CD14-positive monocyte (primary cell): ENCODE measurements around the gene TMEM213. TPM values are rescaled to one million over a fixed set of nuclear protein-coding genes. Genes with fewer than 3 reads are reported as not detected.

Source experiments
- DNase-seq, 3 donors: peaks; one replicate each; pipeline ENCODE4 v3.0.0-alpha.2; 2011 to 2022
- H2AFZ ChIP-seq: 2 replicates; pipeline ENCODE4 v1.6.0; 2012; ENCODE audit warnings: mild to moderate bottlenecking, low read depth, low read length, inconsistent platforms; ENCODE audit not compliant: insufficient read depth, poor library complexity, severe bottlenecking
- H3K27ac ChIP-seq, 2 donors: 1 replicate in 1 of 2; 2 replicates in 1 of 2; pipeline ENCODE4 v1.5.1; 2012 to 2013; ENCODE audit warnings: low read length in 2 of 2, control low read depth in 1 of 2, inconsistent platforms in 1 of 2, low read depth in 1 of 2, mild to moderate bottlenecking in 1 of 2
- H3K27me3 ChIP-seq, 2 donors: one replicate each; pipeline versions ENCODE4 v1.6.0 to v1.6.1; 2011 to 2013; ENCODE audit warnings: low read length in 2 of 2; ENCODE audit not compliant: control insufficient read depth in 2 of 2, insufficient read depth in 2 of 2
- H3K36me3 ChIP-seq, 2 donors: replicated peaks in 1 of 2; 1 replicate in 1 of 2; 2 replicates in 1 of 2; pipeline versions ENCODE4 v1.5.1 to v1.6.1; 2012 to 2013; ENCODE audit warnings: low read length in 2 of 2, control low read depth in 1 of 2, inconsistent platforms in 1 of 2, mild to moderate bottlenecking in 1 of 2; ENCODE audit not compliant: insufficient read depth in 2 of 2, control insufficient read depth in 1 of 2
- H3K4me1 ChIP-seq, 2 donors: 1 replicate in 1 of 2; 2 replicates in 1 of 2; pipeline versions ENCODE4 v1.5.1 to v1.6.1; 2012 to 2013; ENCODE audit warnings: low read length in 2 of 2, control low read depth in 1 of 2, inconsistent platforms in 1 of 2, mild to moderate bottlenecking in 1 of 2, moderate library complexity in 1 of 2; ENCODE audit not compliant: insufficient read depth in 2 of 2, control insufficient read depth in 1 of 2
- H3K4me2 ChIP-seq: replicated peaks from 2 replicates; pipeline ENCODE3; 2012; ENCODE audit warnings: low read length, moderate library complexity, mild to moderate bottlenecking; ENCODE audit not compliant: poor library complexity, severe bottlenecking; ENCODE audit errors: extremely low read depth
- H3K4me3 ChIP-seq, 3 experiments: fragments of 200-600 bp in 1 of 3; sonication (generic) in 1 of 3; replicated peaks in 1 of 3; 1 replicate in 2 of 3; 2 replicates in 1 of 3; pipeline ENCODE4 v1.5.1; 2011 to 2013; ENCODE audit warnings: low read length in 3 of 3, mild to moderate bottlenecking in 3 of 3, control low read depth in 2 of 3, low read depth in 2 of 3, inconsistent platforms in 1 of 3, moderate library complexity in 1 of 3
- H3K79me2 ChIP-seq: 2 replicates; pipeline ENCODE4 v1.6.0; 2012; ENCODE audit warnings: mild to moderate bottlenecking, control low read depth, inconsistent platforms, low read length, moderate library complexity; ENCODE audit not compliant: insufficient read depth
- H3K9ac ChIP-seq: 2 replicates; pipeline ENCODE4 v1.6.0; 2017; ENCODE audit warnings: low read length, mild to moderate bottlenecking; ENCODE audit not compliant: insufficient read depth, poor library complexity, severe bottlenecking
- H3K9me3 ChIP-seq, 2 donors: replicated peaks in 1 of 2; 1 replicate in 1 of 2; 2 replicates in 1 of 2; pipeline versions ENCODE4 v1.5.1 to v1.6.1; 2012 to 2013; ENCODE audit warnings: low read length in 2 of 2, control low read depth in 1 of 2; ENCODE audit not compliant: control insufficient read depth in 1 of 2, insufficient read depth in 1 of 2
- H4K20me1 ChIP-seq: 2 replicates; pipeline ENCODE4 v1.6.0; 2012; ENCODE audit warnings: mild to moderate bottlenecking, low read length, control low read depth, moderate library complexity; ENCODE audit not compliant: insufficient read depth
- H3K27ac Mint-ChIP-seq, 7 donors: one replicate each; pipeline ENCODE4 v1.8.0; 2020; ENCODE audit warnings: mild to moderate bottlenecking in 7 of 7, mixed read lengths in 7 of 7, moderate library complexity in 6 of 7, inconsistent platforms in 2 of 7
- H3K27me3 Mint-ChIP-seq, 3 donors: one replicate each; pipeline ENCODE4 v1.8.0; 2021 to 2022; ENCODE audit warnings: low read depth in 3 of 3, mild to moderate bottlenecking in 3 of 3, mixed read lengths in 3 of 3, moderate library complexity in 3 of 3, inconsistent platforms in 1 of 3
- H3K36me3 Mint-ChIP-seq, 2 donors: one replicate each; pipeline ENCODE4 v1.8.0; 2020; ENCODE audit warnings: mixed read lengths in 2 of 2, inconsistent platforms in 1 of 2, mild to moderate bottlenecking in 1 of 2
- H3K4me1 Mint-ChIP-seq: one replicate; pipeline ENCODE4 v1.8.0; 2020; ENCODE audit warnings: mild to moderate bottlenecking, mixed read lengths
- H3K4me3 Mint-ChIP-seq, 2 donors: one replicate each; pipeline ENCODE4 v1.8.0; 2020; ENCODE audit warnings: mild to moderate bottlenecking in 2 of 2, mixed read lengths in 2 of 2, moderate library complexity in 1 of 2
- H3K9me3 Mint-ChIP-seq, 7 donors: one replicate each; pipeline ENCODE4 v1.8.0; 2020 to 2022; ENCODE audit warnings: mixed read lengths in 7 of 7, mild to moderate bottlenecking in 6 of 7, moderate library complexity in 6 of 7, inconsistent platforms in 2 of 7
- WGBS: methylation state at CpG from one replicate; pipeline ENCODE4 v1.1.5; 2013; ENCODE audit warnings: missing lambda C conversion rate; ENCODE audit not compliant: insufficient coverage; 5-methylcytosine and 5-hydroxymethylcytosine counted together
- intact Hi-C, 2 donors: fragments of 100-400 bp; cut with micrococcal nuclease; formaldehyde crosslinking; loops; one replicate each; pipeline versions ENCODE4 v1.15.0 to v1.15.1; 2023
- polyA plus RNA-seq, 3 donors: library from polyadenylated mRNA; depleted of rRNA in 1 of 3; unstranded in 2 of 3; stranded (reverse) in 1 of 3; fragments of 300-500 nt in 2 of 3; fragments of >200 nt in 1 of 3; fragmentation: Illumina TruSeq in 2 of 3; gene quantifications; 1 replicate in 2 of 3; 2 replicates in 1 of 3; pipeline ENCODE4 v1.2.3, GENCODE V29; 2012 to 2021
- TF ChIP-seq, protein P1 (sequence below): fragments of 200-600 bp; IDR thresholded peaks from one replicate; pipeline ENCODE4 v1.8.0; 2022; ENCODE audit warnings: antibody characterized with exemption, mild to moderate bottlenecking

TMEM213 gene
- polyA plus RNA-seq, 3 donors = not detected

DNA sequence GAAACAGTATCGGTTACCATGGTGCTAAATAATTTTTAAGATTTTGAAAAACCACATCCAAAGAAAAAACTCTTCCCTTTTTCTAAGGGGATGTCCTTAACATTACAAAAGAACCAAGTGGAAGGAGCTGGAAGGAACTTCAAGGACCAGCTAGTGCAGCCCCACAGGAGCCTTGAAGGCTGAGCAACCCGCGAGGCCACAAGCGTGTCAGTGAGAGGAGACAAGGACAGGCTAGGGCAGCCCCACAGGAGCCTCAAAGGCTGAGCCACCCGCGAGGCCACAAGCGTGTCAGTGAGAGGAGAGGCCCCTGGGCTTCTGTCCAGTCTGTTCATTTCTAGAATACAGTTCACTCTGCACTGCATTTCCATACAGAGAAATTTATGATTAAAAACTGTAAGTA is 80.3 kb downstream of the TMEM213 start:
- Histone ChIP-seq H2AFZ (no peak overlapping the region), H3K4me1 (no peaks in the 10 kb centered on the region), H3K27ac (no peak overlapping the region), H3K36me3 (no peaks in the 10 kb centered on the region), H3K4me2 (no peak overlapping the region), H3K9me3 (no peaks in the 10 kb centered on the region), H3K27me3 (no peaks in the 10 kb centered on the region), H4K20me1 (no peaks in the 10 kb centered on the region), H3K79me2 (no peaks in the 10 kb centered on the region), H3K4me3 (no peak overlapping the region), H3K9ac (no peak overlapping the region)
- no peaks in the 10 kb centered on the region for H3K4me1 Mint-ChIP-seq
- TF ChIP-seq, protein P1, sequence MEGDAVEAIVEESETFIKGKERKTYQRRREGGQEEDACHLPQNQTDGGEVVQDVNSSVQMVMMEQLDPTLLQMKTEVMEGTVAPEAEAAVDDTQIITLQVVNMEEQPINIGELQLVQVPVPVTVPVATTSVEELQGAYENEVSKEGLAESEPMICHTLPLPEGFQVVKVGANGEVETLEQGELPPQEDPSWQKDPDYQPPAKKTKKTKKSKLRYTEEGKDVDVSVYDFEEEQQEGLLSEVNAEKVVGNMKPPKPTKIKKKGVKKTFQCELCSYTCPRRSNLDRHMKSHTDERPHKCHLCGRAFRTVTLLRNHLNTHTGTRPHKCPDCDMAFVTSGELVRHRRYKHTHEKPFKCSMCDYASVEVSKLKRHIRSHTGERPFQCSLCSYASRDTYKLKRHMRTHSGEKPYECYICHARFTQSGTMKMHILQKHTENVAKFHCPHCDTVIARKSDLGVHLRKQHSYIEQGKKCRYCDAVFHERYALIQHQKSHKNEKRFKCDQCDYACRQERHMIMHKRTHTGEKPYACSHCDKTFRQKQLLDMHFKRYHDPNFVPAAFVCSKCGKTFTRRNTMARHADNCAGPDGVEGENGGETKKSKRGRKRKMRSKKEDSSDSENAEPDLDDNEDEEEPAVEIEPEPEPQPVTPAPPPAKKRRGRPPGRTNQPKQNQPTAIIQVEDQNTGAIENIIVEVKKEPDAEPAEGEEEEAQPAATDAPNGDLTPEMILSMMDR = no peak
- peaks cover 0 to 1% (median 0%) of the 10 kb centered on the region in 3 donors for H3K27me3 Mint-ChIP-seq
- intact Hi-C loops = no loop called here
- no peaks in the 10 kb centered on the region for H3K9me3 Mint-ChIP-seq
- H3K4me3 Mint-ChIP-seq = no peak overlapping the region
- WGBS = 97% methylated on average over 3 of the region's 7 CpGs
- no peak overlapping the region for H3K27ac Mint-ChIP-seq
- H3K36me3 Mint-ChIP-seq = no peaks in the 10 kb centered on the region
- DNase-seq = no peak

DNA sequence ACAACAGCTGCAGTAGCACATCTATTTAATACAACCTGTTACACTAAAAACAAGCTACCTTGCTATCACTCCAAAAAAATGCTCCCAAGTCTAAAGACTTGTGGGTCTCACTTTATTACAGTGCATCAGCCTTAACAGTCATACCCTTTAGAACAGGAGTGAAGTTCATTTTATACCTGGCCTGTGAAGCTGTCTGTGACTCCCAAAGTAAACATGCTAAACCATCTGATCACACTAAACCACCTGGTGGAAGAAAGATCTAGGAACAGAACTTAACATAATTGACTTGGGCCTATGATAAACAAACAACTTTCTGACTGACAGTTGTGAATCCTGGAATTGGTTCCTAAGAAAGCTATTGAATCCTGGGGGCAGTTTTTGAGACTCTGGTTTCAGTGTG is 81.1 kb downstream of the TMEM213 start:
- no peak overlapping the region for H2AFZ ChIP-seq
- no peaks in the 10 kb centered on the region for H3K27me3 ChIP-seq
- H3K9me3 ChIP-seq = no peaks in the 10 kb centered on the region
- no peaks in the 10 kb centered on the region for H3K36me3 ChIP-seq
- no peaks in the 10 kb centered on the region for H3K79me2 ChIP-seq
- no peak overlapping the region for H3K4me3 Mint-ChIP-seq
- no peaks in the 10 kb centered on the region for H3K4me1 Mint-ChIP-seq
- peaks cover 0 to 1% (median 0%) of the 10 kb centered on the region in 3 donors for H3K27me3 Mint-ChIP-seq
- no peaks in the 10 kb centered on the region for H3K36me3 Mint-ChIP-seq
- H3K27ac Mint-ChIP-seq = no peak overlapping the region
- no peak overlapping the region for H3K9ac ChIP-seq
- intact Hi-C loops = no loop called here
- TF ChIP-seq, protein P1 = no peak
- no peak for DNase-seq
- no peaks in the 10 kb centered on the region for H3K9me3 Mint-ChIP-seq
- no peaks in the 10 kb centered on the region for H3K4me1 ChIP-seq
- H4K20me1 ChIP-seq = no peaks in the 10 kb centered on the region
- no peak overlapping the region for H3K4me2 ChIP-seq
- H3K4me3 ChIP-seq = no peak overlapping the region
- no peak overlapping the region for H3K27ac ChIP-seq
